Measurements from ENCODE around the gene MMS19. TPM values are rescaled to one million over a fixed set of nuclear protein-coding genes. Genes with fewer than 3 reads are reported as not detected.

Gene MMS19
- total and polyA plus RNA-seq, 10 of the 15 experiments (the other 5 are each of a cell fraction or from before 2014, with no cell fraction given): 40.2 to 112 (median 69.0) TPM

GRCh38 chr10:97445722-97446639 lies 52.2 kb downstream of the MMS19 start, which contains the start of the genes EXOSC1 and ZDHHC16:
TSS of gene EXOSC1 (minus strand) at chr10:97446006. CDS start at chr10:97445985, 21 bp downstream.
TSS of gene ZDHHC16 (plus strand) at chr10:97446175. CDS start at chr10:97451676, 5,501 bp downstream.
- FAIRE-seq (peak; percentile 99), DNase-seq (ENCODE audit: low read depth, low spot score) (peak; percentile 93), ATAC-seq (peak; percentile 98)
- Histone ChIP-seq H3K4me2 (ENCODE audit: control insufficient read depth, insufficient read depth) (peak within 1 kb of the TSS; percentile 91), H3K27ac (ENCODE audit: control insufficient read depth, insufficient read depth) (peak within 1 kb of the TSS; percentile 53), H3K9ac (ENCODE audit: control insufficient read depth, insufficient read depth, low read length) (peak within 1 kb of the TSS; percentile 81), H4K20me1 (ENCODE audit: control insufficient read depth, insufficient read depth) (no peaks in the 10 kb centered on the region), H3K9me3 (replicated peaks; ENCODE audit: control insufficient read depth, insufficient read depth, low read length) (no peaks in the 10 kb centered on the region; the same call in 2 of the 3 replicates), H3K36me3 (ENCODE audit: control insufficient read depth in 2 of 2, insufficient read depth in 2 of 2, low read length in 1 of 2) (peaks cover 0 to 6% of the 10 kb centered on the region in 2 experiments; a peak in 2 of 4 replicates), H3K4me3 (peak within 1 kb of the TSS; percentile 89), H2AFZ (ENCODE audit: control insufficient read depth, low read depth, low read length) (peak within 1 kb of the TSS; percentile 96), H3K27me3 (replicated peaks in 1 of 2; ENCODE audit: control insufficient read depth in 2 of 2, insufficient read depth in 2 of 2, low read length in 1 of 2) (no peaks in the 10 kb centered on the region), H3K79me2 (ENCODE audit: control insufficient read depth, insufficient read depth, low read length) (peaks cover 36% of the 10 kb centered on the region), H3K4me1 (ENCODE audit: control insufficient read depth, insufficient read depth, low read length) (peaks cover 8% of the 10 kb centered on the region)
- TSS peak; percentile 81 for BruUV-seq (replicated peaks)
- SMC1A ChIA-PET (ENCODE audit: uncharacterized antibody, unreplicated experiment): interaction anchor here (1.2 to 3.0 kb wide), 2 partner anchors 16 to 18 kb away, joined by 3 to 12 read pairs; no protein-coding TSS in a partner anchor
- CTCF ChIA-PET: interaction anchor here (0.6 to 3.6 kb wide), 3 partner anchors 19 to 718 kb away, joined by 3 to 18 read pairs (median 3); no protein-coding TSS in a partner anchor
- under 1% methylated on average over 66 of the region's 66 CpGs for WGBS (ENCODE audit: insufficient coverage, insufficient replicate concordance, low lambda C conversion rate, missing lambda C conversion rate)
- in situ Hi-C loops (cut with MboI) (no loop called here), intact Hi-C loops (cut with micrococcal nuclease; ENCODE audit: unreplicated experiment) (loop anchor here (1.0 to 5.0 kb wide), 2 partner anchors 39 to 51 kb away; partner anchors contain the start of genes MMS19 and UBTD1)
- RAD21 ChIA-PET (ENCODE audit: unreplicated experiment): interaction anchor here (0.7 kb wide), 1 partner anchor 45 kb away, joined by 3 read pairs; the partner anchor contains the start of gene RRP12
- POLR2A ChIA-PET: interaction anchor here (0.5 to 1.2 kb wide), 3 partner anchors 18 to 71 kb away, joined by 3 to 6 read pairs (median 3); no protein-coding TSS in a partner anchor
- TF ChIP-seq WRNIP1 (IDR thresholded peaks at IDR 0.05; ENCODE audit: borderline replicate concordance, low read depth, low read length): no peak
- peak; percentile 51; the same call in 1 of the 2 replicates for TF ChIP-seq SREBF2 (IDR thresholded peaks at IDR 0.05; ENCODE audit: low read length)
- peak; percentile 43; the same call in 1 of the 2 replicates for TF ChIP-seq BACH1 (IDR thresholded peaks at IDR 0.05; ENCODE audit: borderline replicate concordance)
- TF ChIP-seq, protein P1, sequence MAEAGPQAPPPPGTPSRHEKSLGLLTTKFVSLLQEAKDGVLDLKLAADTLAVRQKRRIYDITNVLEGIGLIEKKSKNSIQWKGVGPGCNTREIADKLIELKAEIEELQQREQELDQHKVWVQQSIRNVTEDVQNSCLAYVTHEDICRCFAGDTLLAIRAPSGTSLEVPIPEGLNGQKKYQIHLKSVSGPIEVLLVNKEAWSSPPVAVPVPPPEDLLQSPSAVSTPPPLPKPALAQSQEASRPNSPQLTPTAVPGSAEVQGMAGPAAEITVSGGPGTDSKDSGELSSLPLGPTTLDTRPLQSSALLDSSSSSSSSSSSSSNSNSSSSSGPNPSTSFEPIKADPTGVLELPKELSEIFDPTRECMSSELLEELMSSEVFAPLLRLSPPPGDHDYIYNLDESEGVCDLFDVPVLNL (IDR thresholded peaks at IDR 0.05; ENCODE audit: low read depth, low read length): no peak
- TF ChIP-seq YY1 (IDR thresholded peaks at IDR 0.05; ENCODE audit: low read depth, low read length): peak; percentile 96
- no peak for TF ChIP-seq RAD21 (IDR thresholded peaks at IDR 0.05; ENCODE audit: insufficient read depth, low read depth, low read length)
- TF ChIP-seq SREBF1 (IDR thresholded peaks at IDR 0.05; ENCODE audit: low read length): peak; percentile 72; the same call in 1 of the 2 replicates
- no peak for TF ChIP-seq ESRRA (IDR thresholded peaks at IDR 0.05; ENCODE audit: low read length)
- TF ChIP-seq HDAC6 (IDR thresholded peaks at IDR 0.05; ENCODE audit: unreplicated experiment): no peak
- TF ChIP-seq YBX1 (IDR thresholded peaks at IDR 0.05): no peak
- TF ChIP-seq ASH2L (IDR thresholded peaks at IDR 0.05; ENCODE audit: borderline replicate concordance, low read depth): peak; percentile 56; the same call in 1 of the 2 replicates
- peak; percentile 95 for TF ChIP-seq SP1 (IDR thresholded peaks at IDR 0.05; ENCODE audit: low read depth, low read length)
- TF ChIP-seq SUPT20H (IDR thresholded peaks at IDR 0.05; ENCODE audit: borderline replicate concordance, control insufficient read depth, low read depth, low read length): no peak
- TF ChIP-seq CHD1 (IDR thresholded peaks at IDR 0.05; ENCODE audit: low read depth, low read length): no peak
- peak; percentile 92 for TF ChIP-seq HCFC1 (IDR thresholded peaks at IDR 0.05; ENCODE audit: low read length)
- TF ChIP-seq, protein P2, sequence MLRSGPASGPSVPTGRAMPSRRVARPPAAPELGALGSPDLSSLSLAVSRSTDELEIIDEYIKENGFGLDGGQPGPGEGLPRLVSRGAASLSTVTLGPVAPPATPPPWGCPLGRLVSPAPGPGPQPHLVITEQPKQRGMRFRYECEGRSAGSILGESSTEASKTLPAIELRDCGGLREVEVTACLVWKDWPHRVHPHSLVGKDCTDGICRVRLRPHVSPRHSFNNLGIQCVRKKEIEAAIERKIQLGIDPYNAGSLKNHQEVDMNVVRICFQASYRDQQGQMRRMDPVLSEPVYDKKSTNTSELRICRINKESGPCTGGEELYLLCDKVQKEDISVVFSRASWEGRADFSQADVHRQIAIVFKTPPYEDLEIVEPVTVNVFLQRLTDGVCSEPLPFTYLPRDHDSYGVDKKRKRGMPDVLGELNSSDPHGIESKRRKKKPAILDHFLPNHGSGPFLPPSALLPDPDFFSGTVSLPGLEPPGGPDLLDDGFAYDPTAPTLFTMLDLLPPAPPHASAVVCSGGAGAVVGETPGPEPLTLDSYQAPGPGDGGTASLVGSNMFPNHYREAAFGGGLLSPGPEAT (IDR thresholded peaks at IDR 0.05; ENCODE audit: low read depth): peak; percentile 95
- TF ChIP-seq NFXL1 (IDR thresholded peaks at IDR 0.05; ENCODE audit: borderline replicate concordance): no peak
- no peak for TF ChIP-seq HDGF (IDR thresholded peaks at IDR 0.05)
